SK-N-SH treated with all-trans-retinoic acid at 6 μM for 48 hours (cell line): ENCODE measurements around the gene ARAP2.

ENCODE experiments used
- ATAC-seq: fragments of 200-7000 bp; cut with Tn5 transposase; 3 replicates; pipeline ENCODE4 v1.9.1; 2020; ENCODE audit warnings: mild to moderate bottlenecking, moderate library complexity
- ARNTL ChIP-seq: fragments of 450-650 bp; formaldehyde crosslinking; IDR thresholded peaks from 2 replicates; pipeline ENCODE4 v1.5.0; 2020; ENCODE audit warnings: low read depth, mild to moderate bottlenecking, moderate library complexity, borderline replicate concordance
- BACH2 ChIP-seq: fragments of 250-450 bp; sonication (Bioruptor Pico); IDR thresholded peaks from 2 replicates; pipeline ENCODE4 v1.9.0; 2021; ENCODE audit warnings: mild to moderate bottlenecking, borderline replicate concordance
- CREB5 ChIP-seq: fragments of 250-450 bp; sonication (Bioruptor Pico); IDR thresholded peaks from 2 replicates; pipeline ENCODE4 v1.5.1; 2020; ENCODE audit warnings: low read depth, mild to moderate bottlenecking, moderate library complexity
- CSDC2 ChIP-seq: fragments of 250-450 bp; sonication (Bioruptor Pico); IDR thresholded peaks from 2 replicates; pipeline ENCODE4 v1.5.0; 2020; ENCODE audit warnings: mild to moderate bottlenecking, moderate library complexity
- CSRNP3 ChIP-seq: fragments of 250-450 bp; sonication (Bioruptor Pico); IDR thresholded peaks from 2 replicates; pipeline ENCODE4 v1.5.1; 2021; ENCODE audit warnings: mild to moderate bottlenecking, moderate library complexity
- ESRRG ChIP-seq: fragments of 250-450 bp; sonication (Bioruptor Pico); IDR thresholded peaks from 2 replicates; pipeline ENCODE4 v1.6.1; 2021; ENCODE audit warnings: mild to moderate bottlenecking
- GLIS3 ChIP-seq: fragments of 250-450 bp; sonication (Bioruptor Pico); IDR thresholded peaks from 2 replicates; pipeline ENCODE4 v1.5.0; 2020; ENCODE audit warnings: mild to moderate bottlenecking, moderate library complexity
- ISL1 ChIP-seq: fragments of 250-450 bp; sonication (Bioruptor Pico); IDR thresholded peaks from 2 replicates; pipeline ENCODE4 v2.1.2; 2022; ENCODE audit warnings: mild to moderate bottlenecking, moderate library complexity
- OSR1 ChIP-seq: fragments of 250-450 bp; sonication (Bioruptor Pico); IDR thresholded peaks from 2 replicates; pipeline ENCODE4 v1.8.0; 2022; ENCODE audit warnings: moderate library complexity, mild to moderate bottlenecking, inconsistent platforms
- POU6F1 ChIP-seq: fragments of 250-450 bp; sonication (Bioruptor Pico); IDR thresholded peaks from 2 replicates; pipeline ENCODE4 v1.8.0; 2021; ENCODE audit warnings: low read depth, mild to moderate bottlenecking, moderate library complexity, borderline replicate concordance
- PPARA ChIP-seq: fragments of 250-450 bp; sonication (Bioruptor Pico); IDR thresholded peaks from 2 replicates; pipeline ENCODE4 v1.5.0; 2020; ENCODE audit warnings: mild to moderate bottlenecking, borderline replicate concordance
- RARB ChIP-seq: fragments of 250-450 bp; sonication (Bioruptor Pico); IDR thresholded peaks from 2 replicates; pipeline ENCODE4 v1.8.0; 2021; ENCODE audit warnings: mild to moderate bottlenecking, moderate library complexity
- SNAI2 ChIP-seq: fragments of 250-450 bp; sonication (Bioruptor Pico); IDR thresholded peaks from 2 replicates; pipeline ENCODE4 v1.5.0; 2020; ENCODE audit warnings: mild to moderate bottlenecking, moderate library complexity
- TCF4 ChIP-seq: fragments of 250-450 bp; sonication (Bioruptor Pico); IDR thresholded peaks from 2 replicates; pipeline ENCODE4 v1.8.0; 2021; ENCODE audit warnings: mild to moderate bottlenecking, moderate library complexity, borderline replicate concordance
- TOX ChIP-seq: fragments of 250-450 bp; sonication (Bioruptor Pico); IDR thresholded peaks from 2 replicates; pipeline ENCODE4 v1.8.0; 2021; ENCODE audit warnings: mild to moderate bottlenecking, moderate library complexity, borderline replicate concordance
- TSHZ2 ChIP-seq: fragments of 250-450 bp; sonication (Bioruptor Pico); IDR thresholded peaks from 2 replicates; pipeline ENCODE4 v1.5.0; 2020; ENCODE audit warnings: mild to moderate bottlenecking, moderate library complexity
- ZC3H10 ChIP-seq: fragments of 250-450 bp; sonication (Bioruptor Pico); IDR thresholded peaks from 2 replicates; pipeline ENCODE4 v1.5.1; 2021; ENCODE audit warnings: mild to moderate bottlenecking, moderate library complexity
- ZFP3 ChIP-seq: fragments of 250-450 bp; sonication (Bioruptor Pico); IDR thresholded peaks from 2 replicates; pipeline ENCODE4 v1.5.0; 2020; ENCODE audit warnings: mild to moderate bottlenecking, moderate library complexity
- ZNF70 ChIP-seq: fragments of 450-650 bp; formaldehyde crosslinking; IDR thresholded peaks from 2 replicates; pipeline ENCODE4 v1.5.0; 2020; ENCODE audit warnings: mild to moderate bottlenecking, moderate library complexity
- ZNF8 ChIP-seq: fragments of 450-650 bp; formaldehyde crosslinking; IDR thresholded peaks from 2 replicates; pipeline ENCODE4 v1.5.0; 2020; ENCODE audit warnings: mild to moderate bottlenecking, moderate library complexity

Gene ARAP2

GRCh38 chr4:36088542-36088941 lies 155.8 kb downstream of the ARAP2 start:
- TF ChIP-seq TOX (CRISPR knock-in tag) (no peak), ARNTL (no peak), CSRNP3 (no peak), TCF4 (CRISPR knock-in tag) (no peak), OSR1 (CRISPR knock-in tag) (no peak), ESRRG (CRISPR knock-in tag) (no peak), PPARA (CRISPR knock-in tag) (no peak), ZNF8 (CRISPR knock-in tag) (no peak), ZNF70 (CRISPR knock-in tag) (no peak), CSDC2 (CRISPR knock-in tag) (no peak), BACH2 (no peak), TSHZ2 (no peak), GLIS3 (CRISPR knock-in tag) (no peak), SNAI2 (no peak), RARB (CRISPR knock-in tag) (no peak), CREB5 (CRISPR knock-in tag) (no peak), ZFP3 (CRISPR knock-in tag) (no peak), POU6F1 (CRISPR knock-in tag) (no peak), ISL1 (no peak)
- ATAC-seq: no peak

GRCh38 chr4:36086261-36086786 lies 158.0 kb downstream of the ARAP2 start:
- no peak for ATAC-seq
- TF ChIP-seq POU6F1 (CRISPR knock-in tag) (no peak), CSRNP3 (no peak), TSHZ2 (no peak), ZNF8 (CRISPR knock-in tag) (no peak), ESRRG (CRISPR knock-in tag) (no peak), TCF4 (CRISPR knock-in tag) (no peak), ARNTL (no peak), ZC3H10 (CRISPR knock-in tag) (no peak), ZFP3 (CRISPR knock-in tag) (no peak), SNAI2 (no peak), PPARA (CRISPR knock-in tag) (no peak), ZNF70 (CRISPR knock-in tag) (no peak), ISL1 (no peak), RARB (CRISPR knock-in tag) (no peak)
